Hematopoietic multipotent progenitor cell treated with erythropoietin and hydrocortisone succinate and interleukin-3 and kit ligand, for 15 days (in vitro differentiated cells): ENCODE results near the gene MBP.

Source experiments
- DNase-seq: peaks from one replicate; pipeline ENCODE4 v3.0.0-alpha.2; 2015; ENCODE audit warnings: low spot score

Gene MBP

DNA sequence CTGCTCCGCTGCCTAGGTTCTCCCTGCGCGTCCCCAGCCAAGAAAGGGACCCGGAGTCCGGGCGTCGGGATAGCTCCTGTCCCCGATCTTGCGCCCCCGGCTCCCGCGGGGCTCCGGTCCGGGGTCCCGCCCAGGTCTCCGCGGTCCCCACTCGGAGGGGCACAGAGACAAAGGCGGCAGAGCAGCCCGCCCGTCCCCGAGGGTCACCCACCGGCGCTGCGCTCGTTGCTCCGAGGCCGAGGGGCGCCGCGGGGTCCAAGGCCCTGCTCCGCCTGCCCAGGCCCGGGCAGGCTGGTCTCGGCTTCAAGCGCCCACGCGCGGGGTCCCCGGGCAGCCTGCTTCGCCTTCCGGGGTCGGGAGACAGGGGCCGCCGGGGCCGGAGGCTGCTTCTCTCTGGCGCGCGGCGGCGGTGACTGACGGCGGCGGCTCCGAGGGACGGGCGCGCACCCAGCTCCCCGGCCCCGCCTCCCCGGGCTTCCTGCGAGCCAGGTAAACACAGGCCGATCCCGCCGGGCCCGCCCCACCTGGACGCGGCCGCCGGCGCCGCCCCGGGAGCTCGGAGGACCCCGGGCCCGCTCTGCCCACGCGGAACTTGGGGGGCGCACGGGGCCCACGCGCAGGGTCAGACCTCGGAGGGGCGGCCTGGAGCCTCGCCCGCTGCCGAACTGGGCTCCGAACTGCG lies at the start of gene MBP:
Gene MBP (minus strand): TSS at position 415 of the 682 bp plus-strand sequence. CDS start 27,522 bp downstream, outside the sequence.
- DNase-seq, result peak; percentile 47

DNA sequence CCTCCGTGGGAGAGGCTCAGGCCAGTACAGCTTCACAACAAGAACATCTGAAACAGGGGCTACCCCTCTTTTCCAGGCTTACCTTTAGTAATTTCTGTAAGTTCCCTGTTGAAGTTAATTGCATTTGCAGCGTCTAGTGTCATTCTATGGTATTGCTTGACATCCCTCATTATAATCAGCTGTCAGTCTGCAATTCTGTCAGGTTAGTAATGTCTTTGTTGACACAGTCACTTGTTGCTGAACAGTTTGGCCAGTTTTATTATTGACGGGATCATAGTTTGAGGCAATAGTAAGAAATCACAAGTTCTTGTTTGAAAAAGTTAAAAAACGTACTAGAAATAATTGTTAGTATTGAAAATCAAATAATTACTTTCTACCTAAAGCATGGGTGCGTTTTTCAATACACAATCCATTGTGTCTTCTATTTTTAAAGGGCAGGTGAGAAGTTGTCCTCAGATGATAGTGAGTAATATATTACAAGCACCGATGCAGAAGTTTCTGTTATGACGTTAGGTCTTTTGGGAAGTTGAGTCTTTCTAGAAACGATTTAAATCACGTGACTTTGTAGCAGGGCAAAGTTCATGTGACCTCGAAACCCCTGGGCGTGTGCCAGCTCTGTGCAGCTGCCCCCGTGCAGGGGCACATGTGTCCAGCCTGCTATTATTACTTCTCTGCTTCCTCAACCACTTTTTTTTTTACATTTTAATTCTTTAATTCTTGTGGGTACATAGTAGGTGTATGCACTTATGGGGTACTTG lies 49.5 kb upstream of the MBP start:
- DNase-seq, result no peak

DNA sequence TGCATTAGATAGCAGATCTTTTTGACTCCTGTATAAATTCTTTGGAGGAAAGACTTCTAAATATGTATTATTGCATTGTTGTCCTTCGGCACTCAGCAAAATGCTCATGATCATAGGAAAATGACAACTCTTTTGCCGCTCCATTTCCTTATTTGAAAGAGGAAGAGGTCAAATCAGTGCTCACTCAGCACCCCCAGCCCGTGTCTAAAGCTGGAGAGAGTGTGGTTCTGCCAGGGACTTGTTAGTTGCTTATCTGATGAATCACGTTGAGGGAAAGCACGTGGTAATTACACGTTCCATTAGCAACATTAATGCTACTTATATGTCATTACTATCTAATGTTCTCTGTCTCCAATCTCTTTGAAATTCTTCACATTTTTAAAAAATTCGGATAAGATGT lies 46.0 kb upstream of the MBP start:
- DNase-seq, result no peak

DNA sequence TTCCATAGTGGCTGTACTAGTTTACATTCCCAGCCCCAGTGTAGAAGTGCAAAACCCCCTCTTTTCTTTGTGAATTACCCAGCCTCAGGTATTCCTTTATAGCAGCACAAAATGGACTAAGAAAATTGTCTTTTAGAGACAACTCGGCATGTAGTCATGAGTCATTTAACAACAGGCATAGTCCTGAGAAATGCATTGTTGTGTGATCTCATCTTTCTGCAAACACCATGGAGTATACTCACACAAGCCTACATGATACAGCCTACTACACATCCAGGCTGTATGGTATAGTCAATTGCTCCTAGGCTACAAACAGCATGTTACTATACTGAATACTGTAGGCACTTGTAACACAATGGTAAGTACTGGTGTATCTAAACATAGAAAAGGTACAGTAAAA lies 44.4 kb upstream of the MBP start:
- DNase-seq, result no peak

DNA sequence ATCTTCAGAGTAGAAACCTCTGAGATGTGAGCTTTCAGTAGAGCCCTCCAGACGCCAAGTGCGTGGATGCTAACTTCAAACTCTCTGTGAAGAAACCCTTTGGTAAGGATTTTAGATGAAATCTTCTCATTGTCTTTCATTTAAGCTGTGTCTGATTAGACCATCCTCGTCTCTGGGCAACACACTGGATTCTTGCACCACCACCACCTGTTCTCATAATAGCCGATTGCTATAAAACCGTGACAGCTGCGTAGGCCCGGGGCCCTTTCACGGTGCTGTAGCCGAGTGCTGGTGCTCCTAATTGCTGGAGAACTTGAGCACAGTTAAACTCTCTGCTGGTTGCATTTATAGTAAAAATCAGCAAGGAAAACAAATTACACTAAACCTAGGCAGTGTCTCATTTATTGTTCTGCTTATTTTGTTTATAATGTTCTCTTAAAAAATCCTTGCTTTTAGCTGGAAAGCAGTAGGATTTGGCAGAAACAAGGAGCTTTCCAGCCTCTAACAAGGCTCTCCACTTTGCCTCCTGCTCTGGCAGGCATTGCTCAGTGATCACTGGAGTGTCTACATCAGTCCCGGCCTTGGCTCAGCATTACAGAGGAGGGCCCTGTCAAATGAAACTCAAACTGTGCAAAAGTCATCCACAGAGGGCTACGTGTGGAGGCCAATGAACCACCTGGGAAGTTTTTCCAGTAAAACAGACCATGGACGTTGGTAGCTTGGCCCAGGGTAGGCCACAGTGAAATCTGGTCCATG lies 40.9 kb upstream of the MBP start:
- no peak for DNase-seq

DNA sequence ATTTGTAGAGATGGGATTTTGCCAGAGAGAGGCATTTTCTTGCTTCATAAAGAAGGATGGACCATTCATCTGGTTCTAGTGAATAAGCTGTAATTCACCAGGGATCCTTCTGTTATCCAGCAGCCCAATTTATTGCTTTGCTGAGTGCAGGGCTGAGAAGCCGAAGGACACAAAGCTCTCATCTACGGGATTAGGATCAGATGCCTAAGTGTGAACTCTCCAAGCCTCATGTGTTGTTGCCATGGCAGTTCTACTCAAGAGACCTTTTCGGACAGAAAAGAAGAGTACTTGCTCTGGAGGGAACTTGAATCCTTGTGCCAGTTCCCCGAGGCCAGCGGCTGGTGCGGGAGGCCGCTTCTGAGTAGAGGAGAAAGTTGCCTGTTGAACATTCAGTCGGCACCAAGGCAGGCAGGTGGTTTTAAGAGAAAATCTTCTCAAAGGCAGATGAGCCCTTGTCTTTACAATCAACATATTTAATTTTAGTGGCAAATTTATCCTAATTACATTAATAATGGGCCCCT lies 38.4 kb upstream of the MBP start:
- no peak for DNase-seq

DNA sequence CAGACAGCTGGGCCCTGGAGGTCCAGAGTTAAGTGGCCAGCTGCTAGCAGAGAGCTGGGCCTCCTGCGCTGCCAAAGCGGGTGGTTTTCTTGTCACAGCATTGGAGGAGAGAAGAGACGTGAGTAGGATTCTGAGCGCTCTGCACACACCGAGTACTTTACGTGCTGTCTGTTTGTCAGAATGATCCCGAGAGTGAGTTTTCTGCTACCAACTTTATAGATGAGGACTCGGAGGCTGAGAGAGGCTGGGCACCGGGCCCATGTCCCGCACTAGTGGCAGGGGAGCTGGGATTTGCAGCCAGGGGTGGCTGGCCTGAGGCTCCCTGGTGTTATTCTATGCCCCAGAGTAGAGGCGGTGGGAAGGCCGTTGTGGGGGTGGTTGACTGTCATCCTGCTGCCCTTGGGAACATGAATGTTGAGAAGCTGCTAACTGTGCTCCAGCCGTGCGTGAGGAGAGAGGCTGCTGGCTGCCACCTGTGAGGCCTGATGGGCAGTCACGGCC lies 36.3 kb upstream of the MBP start:
- DNase-seq, result no peak

DNA sequence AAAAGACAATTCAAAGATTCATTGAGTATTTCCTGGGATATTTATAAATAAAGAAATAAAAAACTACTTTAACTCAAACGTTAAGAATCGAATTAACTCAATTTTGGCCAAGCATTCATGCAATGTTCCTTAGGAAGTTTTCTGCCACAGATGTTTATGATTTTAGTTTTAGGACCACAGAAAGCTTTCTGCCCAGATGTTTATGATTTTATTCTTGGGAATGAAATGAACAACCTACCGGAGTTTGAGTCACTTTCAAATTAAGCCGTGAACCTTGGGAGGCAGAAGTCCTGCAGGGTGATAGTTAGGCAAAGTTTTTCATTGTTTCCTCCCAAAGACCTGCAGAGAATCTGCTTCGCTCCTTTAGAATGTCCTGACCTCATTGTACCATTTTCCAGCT lies 34.7 kb upstream of the MBP start:
- DNase-seq, result no peak

DNA sequence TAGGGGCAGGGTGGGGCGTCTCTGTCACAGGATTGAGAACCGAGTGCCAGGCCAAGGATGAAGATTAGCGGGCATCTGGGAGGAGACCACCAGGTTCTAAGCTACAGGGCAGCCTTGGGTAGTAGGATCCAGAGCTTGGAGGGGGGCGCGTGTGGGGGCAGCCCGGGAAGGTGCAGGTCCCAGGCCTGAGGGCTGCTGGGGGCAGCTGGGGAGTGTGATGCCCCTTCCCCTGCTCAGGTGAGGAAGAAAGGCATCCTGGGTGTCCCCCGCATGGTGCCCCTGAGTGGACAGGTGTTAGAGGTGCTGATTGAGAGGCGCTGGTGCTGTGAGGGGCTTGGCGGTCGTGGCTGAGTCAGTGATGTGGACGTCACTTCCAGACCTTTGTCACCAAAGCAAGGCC lies 33.9 kb upstream of the MBP start:
- DNase-seq, result no peak

DNA sequence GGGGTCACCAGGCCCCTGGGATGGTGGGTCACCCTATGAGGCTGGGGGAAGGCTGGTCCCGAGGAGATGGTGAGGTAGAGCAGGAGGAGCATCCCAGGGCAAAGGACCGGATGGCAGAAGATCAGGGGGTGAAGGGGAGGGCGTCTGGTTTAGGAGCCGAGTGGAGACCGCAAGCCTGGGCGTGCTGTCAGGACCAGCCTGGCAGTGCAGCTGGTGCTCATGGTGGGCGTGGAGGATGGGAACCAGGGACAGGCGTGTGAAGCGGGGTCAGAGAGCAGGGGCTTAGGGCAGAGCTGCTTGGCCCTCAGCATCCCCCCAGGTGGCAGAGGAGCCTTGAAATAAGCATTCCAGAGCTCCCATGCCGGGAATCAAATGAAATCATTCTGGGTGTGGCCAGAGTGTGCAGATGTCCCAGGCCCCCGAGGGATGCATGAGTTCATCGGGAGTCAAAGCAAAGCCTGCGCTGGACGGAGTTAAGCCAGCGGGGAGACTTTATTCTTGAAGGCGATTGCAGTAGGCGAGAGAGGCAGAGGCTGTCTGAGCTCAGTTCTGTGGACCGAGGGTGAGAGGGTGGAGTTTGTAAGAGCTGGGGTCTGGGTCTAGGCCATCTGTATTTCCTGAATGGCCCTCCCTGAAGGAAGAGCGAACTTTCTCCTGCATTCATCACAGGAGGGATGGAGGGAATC lies 33.1 kb upstream of the MBP start:
- DNase-seq, result no peak

DNA sequence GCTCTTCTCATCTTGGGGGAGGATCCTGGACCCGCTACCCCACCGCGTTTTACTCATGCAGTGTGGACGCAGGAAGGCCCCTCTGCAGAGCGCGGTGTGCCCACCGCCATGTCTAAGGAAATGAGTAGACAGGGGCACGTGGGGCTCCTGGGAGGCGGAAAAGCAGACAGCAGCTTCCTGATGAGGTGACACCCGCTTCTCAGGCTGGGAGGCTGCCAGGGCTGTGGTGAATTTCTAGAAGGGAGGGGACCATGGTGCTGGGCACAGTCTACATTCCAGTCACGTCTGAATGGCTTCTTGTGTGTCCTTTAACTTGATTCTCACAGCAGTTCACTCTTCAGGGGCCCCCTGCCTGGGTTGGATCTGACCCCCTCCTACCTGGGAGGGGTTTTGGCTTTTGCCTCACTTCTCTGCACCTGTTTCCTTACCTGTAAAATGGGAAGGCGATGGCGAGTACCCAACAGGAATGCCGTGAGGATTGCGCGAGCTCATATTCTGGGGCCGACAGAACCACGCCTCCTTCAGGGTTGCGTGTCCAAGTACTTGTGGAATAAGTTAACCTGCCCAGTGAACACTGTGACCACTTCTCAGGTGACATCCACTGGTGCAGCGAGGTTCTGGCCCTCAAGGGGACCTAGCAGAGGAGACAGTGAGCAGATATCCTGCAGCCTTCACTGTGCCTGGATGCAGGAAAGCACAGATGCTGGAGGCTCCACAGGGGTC lies 32.3 kb upstream of the MBP start:
- no peak for DNase-seq

DNA sequence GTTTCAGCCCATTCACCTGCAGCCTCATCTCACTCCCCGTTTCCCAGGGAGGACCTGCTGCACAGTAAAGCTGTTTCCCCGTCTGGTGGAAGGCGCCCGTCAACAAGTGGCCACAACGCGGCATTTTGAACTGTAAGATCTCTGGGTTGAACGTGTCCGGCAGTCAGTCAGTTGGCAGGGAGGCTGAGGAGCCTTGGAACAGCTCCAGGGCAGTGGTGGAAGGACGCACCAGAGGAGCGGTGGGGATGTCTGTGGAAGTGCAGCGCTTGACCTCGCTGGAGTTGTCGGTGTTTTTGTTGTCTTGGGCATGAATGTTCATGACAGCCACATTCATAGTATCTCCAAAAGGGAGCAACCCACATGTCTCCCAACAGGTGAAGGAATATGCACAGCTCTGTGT lies 31.4 kb upstream of the MBP start:
- no peak for DNase-seq

DNA sequence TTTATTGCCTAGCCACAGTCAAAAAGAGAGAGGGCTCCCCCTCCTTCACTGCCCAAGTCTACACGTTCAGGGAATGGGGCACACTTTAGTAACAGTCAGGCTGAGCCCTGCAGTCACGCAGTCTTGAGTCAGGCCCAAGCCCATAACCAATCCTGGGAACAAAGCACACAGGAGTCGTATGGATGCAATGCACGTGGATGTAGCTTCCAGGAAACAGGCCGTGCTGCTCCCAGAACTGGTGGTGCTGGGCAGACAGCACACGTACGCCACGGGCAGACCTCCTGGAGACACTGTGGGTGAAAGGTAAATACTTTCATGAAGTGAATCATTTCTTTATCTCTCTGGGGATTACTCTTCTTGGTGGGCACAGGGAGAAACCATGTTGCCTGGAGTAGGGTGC lies 30.0 kb upstream of the MBP start:
- no peak for DNase-seq

DNA sequence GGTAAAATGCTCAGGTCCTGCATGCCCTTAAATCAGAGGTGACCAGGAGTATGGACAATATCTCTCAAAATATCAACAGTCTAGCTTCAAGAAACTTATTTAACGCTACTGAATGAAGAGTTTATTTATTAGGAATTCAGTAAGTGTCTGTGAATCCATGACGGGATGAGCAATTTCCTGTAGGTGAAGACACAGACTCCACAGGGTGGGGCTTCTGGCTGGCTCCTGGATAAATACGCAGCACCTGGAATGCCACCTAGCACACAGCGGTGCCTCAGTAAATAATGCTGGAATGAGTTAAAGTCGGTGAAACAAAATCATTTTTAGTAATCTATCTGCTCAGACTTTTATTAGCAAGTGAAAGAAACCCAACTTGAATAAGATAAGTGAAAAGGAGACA lies 29.4 kb upstream of the MBP start:
- no peak for DNase-seq

DNA sequence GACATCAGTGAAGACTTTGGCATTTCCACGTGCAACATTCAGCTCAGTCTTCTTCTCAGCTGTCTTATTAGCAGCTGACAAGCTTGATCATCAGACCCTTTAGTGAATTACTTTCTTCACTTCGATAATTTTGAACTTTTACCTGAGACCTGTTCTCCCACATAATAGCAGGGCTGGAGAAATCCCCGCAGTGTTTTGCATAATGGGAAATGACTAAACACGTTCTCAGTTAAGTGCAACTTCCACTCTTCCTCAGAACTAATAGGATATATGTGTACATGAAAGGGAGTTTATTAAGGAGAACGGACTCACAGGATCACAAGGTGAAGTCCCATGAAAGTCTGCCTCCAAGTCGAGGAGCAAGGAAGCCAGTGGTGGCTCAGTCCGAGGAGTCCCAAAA lies 28.8 kb upstream of the MBP start:
- no peak for DNase-seq

DNA sequence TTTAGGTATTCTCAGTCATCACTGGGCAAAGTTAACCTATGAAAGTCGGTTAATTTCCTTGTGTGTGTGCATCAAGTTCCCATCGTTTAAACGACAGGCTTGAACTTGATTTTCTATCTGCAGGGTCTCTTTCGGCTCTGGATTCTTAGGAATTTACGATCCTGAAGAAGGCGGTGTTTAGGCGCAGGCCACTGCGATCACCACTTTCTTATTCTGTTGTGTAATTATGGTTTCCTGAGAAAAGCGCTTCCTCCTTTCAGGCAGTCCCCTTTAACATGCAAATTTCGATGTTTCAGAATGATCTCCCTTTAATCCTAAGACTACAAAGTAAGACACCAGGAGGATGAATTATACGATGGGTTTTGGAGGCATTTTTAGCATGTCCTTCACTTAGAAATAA lies 27.9 kb upstream of the MBP start:
- no peak for DNase-seq

DNA sequence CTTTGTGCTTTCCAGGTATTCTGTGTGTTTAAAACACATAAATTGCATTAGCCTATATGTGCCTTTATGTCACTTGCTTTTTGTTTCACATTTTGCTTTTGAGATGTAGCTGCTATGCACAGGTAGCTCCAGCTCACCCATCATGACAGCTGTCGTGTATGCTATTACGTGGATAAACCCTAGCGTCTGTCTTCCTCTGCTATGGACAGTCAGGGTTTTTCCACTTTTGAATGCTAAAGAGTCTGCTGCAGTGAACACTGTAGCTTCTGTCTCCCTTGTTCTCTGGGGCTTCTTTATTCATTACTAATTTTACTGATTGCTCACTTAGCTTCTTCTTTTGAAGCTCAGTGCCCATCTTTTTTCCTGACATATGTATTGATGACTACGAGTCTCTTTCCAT lies 24.7 kb upstream of the MBP start:
- no peak for DNase-seq

DNA sequence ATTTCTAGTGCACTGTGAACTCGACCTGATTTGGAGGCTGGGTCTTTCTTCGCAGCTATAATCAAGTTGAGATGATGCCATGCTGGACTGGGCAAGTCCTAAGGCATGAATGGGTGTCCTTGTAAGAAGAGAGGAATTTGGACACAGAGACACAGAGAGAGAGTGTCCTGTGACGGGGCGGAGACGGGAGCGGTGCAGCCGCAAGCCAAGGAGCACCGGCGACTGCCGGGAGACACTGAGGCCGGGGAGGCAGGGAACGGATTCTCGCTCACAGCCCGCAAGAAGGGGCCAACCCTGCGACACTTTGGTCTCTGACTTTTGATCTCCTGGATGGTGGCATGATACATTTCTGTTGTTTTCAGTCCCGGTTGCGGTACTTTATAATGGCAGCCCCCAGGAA lies 22.4 kb upstream of the MBP start:
- DNase-seq, result no peak

DNA sequence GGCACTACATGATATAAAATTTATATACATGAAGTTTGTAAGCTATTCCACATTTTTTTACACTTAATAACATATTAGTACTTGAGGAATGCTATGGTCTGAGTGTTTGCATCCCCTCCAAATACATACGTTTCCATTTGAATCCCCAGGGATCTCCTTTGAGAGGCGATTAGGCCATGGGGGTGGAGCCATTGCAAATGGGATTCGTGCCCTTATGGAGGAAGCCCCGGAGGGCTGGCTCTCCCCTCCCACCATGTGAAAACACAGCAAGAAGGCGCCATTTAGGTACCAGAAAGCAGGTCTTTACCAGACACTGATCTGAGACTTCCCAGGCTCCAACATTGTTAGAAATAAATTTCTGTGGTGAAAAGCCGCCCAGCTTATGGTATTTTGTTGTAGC lies 20.8 kb upstream of the MBP start:
- DNase-seq, result no peak

DNA sequence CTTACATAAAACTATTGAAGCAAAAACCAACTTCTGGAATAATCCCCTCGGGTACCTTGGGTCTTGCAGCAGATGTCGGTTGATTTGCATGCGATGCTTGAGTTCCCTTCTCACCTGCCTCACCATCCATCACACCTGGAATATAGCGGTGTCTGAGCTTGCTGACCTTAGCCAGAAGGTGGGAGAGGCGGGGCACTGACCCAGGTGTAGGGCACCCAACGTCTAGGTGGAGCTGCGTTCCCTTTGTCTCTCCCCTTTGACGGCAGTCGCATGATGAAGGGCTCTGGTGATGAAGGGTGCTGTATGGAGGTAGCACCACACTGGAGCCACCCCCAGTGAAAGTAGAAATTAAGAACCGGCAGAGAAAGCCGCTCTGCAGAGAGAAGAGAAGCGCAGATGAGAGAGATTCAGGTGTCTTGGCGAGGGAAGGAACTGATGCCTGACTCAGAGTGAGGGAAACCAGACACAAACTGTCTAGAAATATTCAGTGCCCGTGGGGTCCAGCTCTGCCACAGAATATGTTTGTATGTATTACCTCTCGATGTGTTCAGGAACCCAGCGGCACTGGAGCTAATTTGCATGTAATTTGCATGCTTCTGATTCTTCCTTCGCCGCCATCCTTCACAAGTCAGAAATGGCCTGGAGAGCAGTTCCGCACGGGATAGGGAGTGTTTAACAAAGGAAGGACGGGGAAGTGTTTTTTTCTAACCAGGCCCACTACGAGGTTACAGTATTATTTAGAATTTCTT lies 19.4 kb upstream of the MBP start:
- DNase-seq, result no peak
